A375 (cell line): Measurements from ENCODE around the gene CCDC15. TPM values are rescaled to one million over a fixed set of nuclear protein-coding genes. Genes with fewer than 3 reads are reported as not detected.

Experiments
- total RNA-seq: library from RNA; depleted of rRNA; stranded (reverse); fragments of >200 nt; shearing (Covaris generic); gene quantifications from 2 replicates; pipeline ENCODE4 v1.2.3, GENCODE V29; 2014; rRNA removed

CCDC15 gene
- total RNA-seq, result 5.2 and 6.6 TPM in 2 replicates

DNA sequence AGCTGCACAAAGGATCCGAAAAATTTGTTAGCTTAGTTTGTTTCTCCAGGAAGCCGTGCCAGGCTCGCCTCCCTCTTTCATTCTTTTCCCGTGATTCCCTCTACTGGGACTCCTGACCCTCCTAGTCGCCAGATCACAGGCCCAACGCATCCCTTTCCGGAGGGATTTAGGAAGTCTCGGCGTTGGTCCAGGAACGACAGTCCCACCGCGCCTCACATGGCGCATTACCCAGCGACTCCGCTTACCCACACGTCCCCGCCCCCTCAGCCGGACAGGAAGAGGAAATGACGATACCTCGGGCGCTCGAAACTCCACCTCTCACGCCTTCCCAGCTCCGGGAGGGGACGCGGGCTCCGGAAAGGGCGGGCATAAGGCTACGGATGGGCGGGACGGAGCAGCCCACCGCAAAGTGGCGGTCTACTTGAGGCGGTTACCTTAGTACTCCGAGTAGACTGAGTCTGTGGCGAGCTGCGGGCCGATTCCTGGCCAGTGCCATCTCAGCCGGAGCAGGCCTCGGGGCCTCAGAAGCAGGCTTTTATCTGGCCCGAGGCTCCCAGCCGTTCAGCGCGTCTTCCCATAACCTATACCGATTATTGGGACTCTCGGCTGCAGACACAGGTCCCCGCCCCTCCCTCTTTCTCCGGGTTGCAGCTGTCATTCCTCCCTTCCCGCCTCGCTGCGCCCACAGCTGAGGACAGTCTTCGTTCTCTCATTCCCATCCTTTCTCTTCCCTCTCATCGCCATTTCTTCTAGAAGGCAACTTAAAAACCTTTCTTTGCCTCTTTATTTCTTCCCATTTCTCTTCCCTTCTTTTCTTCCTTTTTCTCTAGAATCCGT is at the start of gene CCDC15:
CCDC15 (plus strand) TSS at position 450 of the 837 bp plus-strand sequence. CDS start 531 bp downstream, outside the sequence.

GRCh38 chr11:124918950-124919349 is 35.1 kb upstream of the CCDC15 start, which contains the start of gene HEPN1:
TSS of gene HEPN1 (plus strand) at chr11:124919250.

GRCh38 chr11:124935548-124936514 is 18.2 kb upstream of the CCDC15 start, which contains the start of gene HEPACAM:
TSS of gene HEPACAM (minus strand) at chr11:124936047. CDS start at chr11:124936006, 41 bp downstream.

GRCh38 chr11:125062931-125063428 is 109.0 kb downstream of the CCDC15 start, which contains the start of gene SLC37A2:
TSS of gene SLC37A2 (plus strand) at chr11:125063305. CDS start at chr11:125063368, 63 bp downstream.

Other genes with a start within 250 kb of the CCDC15 start
- 6.6 and 13.4 TPM in 2 replicates for gene NRGN, start 214.3 kb upstream of the CCDC15 start, total RNA-seq
- not detected in 2 replicates for gene VSIG2, start 201.9 kb upstream of the CCDC15 start, total RNA-seq
- gene ESAM, start 191.9 kb upstream of the CCDC15 start, total RNA-seq, result 0.58 and 0.75 TPM in 2 replicates
- 10.0 and 13.7 TPM in 2 replicates for gene MSANTD2, start 153.8 kb upstream of the CCDC15 start, total RNA-seq
- 46.9 and 53.3 TPM in 2 replicates for gene ROBO3, start 88.8 kb upstream of the CCDC15 start, total RNA-seq
- 9.1 and 16.4 TPM in 2 replicates for gene ROBO4, start 56.3 kb upstream of the CCDC15 start, total RNA-seq
- not detected in 2 replicates for gene HEPN1, start 35.0 kb upstream of the CCDC15 start, total RNA-seq
- gene HEPACAM, start 18.2 kb upstream of the CCDC15 start, total RNA-seq, result 0.05 and 0.15 TPM in 2 replicates
- 15.2 and 16.2 TPM in 2 replicates for gene SLC37A2, start 109.1 kb downstream of the CCDC15 start, total RNA-seq
- 20.7 and 21.2 TPM in 2 replicates for gene TMEM218, start 157.4 kb downstream of the CCDC15 start, total RNA-seq
- gene PKNOX2, start 210.5 kb downstream of the CCDC15 start, total RNA-seq, result 1.2 and 1.5 TPM in 2 replicates